Measurements from ENCODE around the gene PCNX2.

- TF ChIP-seq POLR2A (IDR thresholded peaks at IDR 0.05; ENCODE audit: borderline replicate concordance, extremely low read depth, insufficient read depth, insufficient read length), result no peak
- no peak for TF ChIP-seq JUND (IDR thresholded peaks at IDR 0.05)
- TF ChIP-seq YY1 (IDR thresholded peaks at IDR 0.05; ENCODE audit: extremely low read depth, insufficient replicate concordance, low read depth, low read length), result no peak
Measured at GRCh38 chr1:233105225-233105624, 190.3 kb downstream of the PCNX2 start.

Data from HCT116 (cell line).